Left ventricle myocardium inferior (tissue), 1 donor: Measurements from ENCODE around the gene SOX15. TPM values are rescaled to one million over a fixed set of nuclear protein-coding genes. Genes with fewer than 3 reads are reported as not detected.

Experiments used
- DNase-seq: peaks from one replicate; pipeline ENCODE4 v3.0.0-alpha.2; 2020
- H3K27ac ChIP-seq: fragments of 200-600 bp; replicated peaks from 2 replicates; pipeline ENCODE4 v1.8.0; 2021
- H3K27me3 ChIP-seq: fragments of 200-600 bp; 2 replicates; pipeline ENCODE4 v1.8.0; 2021; ENCODE audit warnings: low read depth
- H3K36me3 ChIP-seq: fragments of 200-600 bp; 2 replicates; pipeline ENCODE4 v1.8.0; 2021
- H3K4me1 ChIP-seq: fragments of 200-600 bp; 2 replicates; pipeline ENCODE4 v1.8.0; 2021
- H3K4me3 ChIP-seq: fragments of 200-600 bp; 2 replicates; pipeline ENCODE4 v1.8.0; 2021; ENCODE audit warnings: mild to moderate bottlenecking, moderate library complexity
- H3K9me3 ChIP-seq: fragments of 200-600 bp; replicated peaks from 2 replicates; pipeline ENCODE4 v1.8.0; 2021
- intact Hi-C: fragments of 100-400 bp; cut with micrococcal nuclease; formaldehyde crosslinking; loops from one replicate; pipeline ENCODE4 v1.11.0; 2022
- total RNA-seq: library from RNA; stranded (reverse); fragmentation: NEBNext Ultra II Directional; extraction: Animal tissue kit (Norgen Biotek cat#: 25700); gene quantifications from one replicate; pipeline ENCODE4 v1.2.1, GENCODE V29; 2021
- TF ChIP-seq, protein P1 (sequence below): fragments of 200-600 bp; IDR thresholded peaks from 2 replicates; pipeline ENCODE4 v1.8.0; 2021; ENCODE audit warnings: antibody characterized with exemption, mild to moderate bottlenecking, borderline replicate concordance
- donor health status: DM: no; HTN: yes; CAD: no; lungs with severe emphysema.

Gene SOX15
- total RNA-seq, 1 donor from 2014 or later: 1.9 TPM

DNA sequence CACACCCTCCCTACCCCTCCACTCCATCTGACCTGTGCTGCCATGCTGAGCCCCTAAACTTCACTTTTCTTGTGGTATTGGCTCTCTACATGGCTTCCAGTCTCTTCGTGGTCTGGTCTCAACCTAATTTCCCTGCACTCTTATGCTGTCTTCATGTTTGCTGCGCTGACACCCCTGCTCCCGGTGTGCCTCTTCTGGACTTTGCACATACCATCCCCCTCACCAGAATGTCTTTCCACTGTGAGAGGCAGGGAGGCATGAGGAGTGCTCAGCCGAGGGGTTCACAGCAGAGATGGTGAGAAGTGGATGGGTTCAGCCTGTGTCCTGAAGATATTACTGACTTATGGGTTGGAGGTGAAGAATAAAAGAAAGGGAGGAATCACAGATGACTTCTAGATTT lies 38.5 kb downstream of the SOX15 start:
- Histone ChIP-seq H3K4me1 (peaks cover 31% of the 10 kb centered on the region), H3K27ac (no peak overlapping the region)
- intact Hi-C loops: no loop called here

DNA sequence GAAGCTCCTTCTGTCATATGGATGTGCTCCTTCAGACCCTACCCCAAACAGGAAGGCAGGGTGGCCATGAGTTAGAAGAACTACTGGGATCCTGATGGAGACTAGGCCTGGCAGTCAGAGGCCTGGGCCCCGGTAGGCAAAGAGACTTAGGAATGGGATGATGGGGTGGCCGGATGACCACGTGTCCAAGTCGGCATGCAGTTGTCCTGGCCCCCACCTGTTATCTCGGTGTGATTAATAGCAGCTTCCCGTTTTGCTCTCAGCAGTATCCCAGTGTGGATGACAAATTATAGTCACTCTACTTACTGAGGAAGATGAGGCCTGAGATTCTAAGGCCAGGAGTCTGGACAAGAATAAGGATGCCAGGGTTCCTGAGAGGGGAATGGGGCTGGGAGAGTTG lies 39.5 kb downstream of the SOX15 start:
- no peaks in the 10 kb centered on the region for H3K9me3 ChIP-seq
- no peak for DNase-seq
- H3K27ac ChIP-seq: peak overlapping the region; percentile 96
- TF ChIP-seq, protein P1, sequence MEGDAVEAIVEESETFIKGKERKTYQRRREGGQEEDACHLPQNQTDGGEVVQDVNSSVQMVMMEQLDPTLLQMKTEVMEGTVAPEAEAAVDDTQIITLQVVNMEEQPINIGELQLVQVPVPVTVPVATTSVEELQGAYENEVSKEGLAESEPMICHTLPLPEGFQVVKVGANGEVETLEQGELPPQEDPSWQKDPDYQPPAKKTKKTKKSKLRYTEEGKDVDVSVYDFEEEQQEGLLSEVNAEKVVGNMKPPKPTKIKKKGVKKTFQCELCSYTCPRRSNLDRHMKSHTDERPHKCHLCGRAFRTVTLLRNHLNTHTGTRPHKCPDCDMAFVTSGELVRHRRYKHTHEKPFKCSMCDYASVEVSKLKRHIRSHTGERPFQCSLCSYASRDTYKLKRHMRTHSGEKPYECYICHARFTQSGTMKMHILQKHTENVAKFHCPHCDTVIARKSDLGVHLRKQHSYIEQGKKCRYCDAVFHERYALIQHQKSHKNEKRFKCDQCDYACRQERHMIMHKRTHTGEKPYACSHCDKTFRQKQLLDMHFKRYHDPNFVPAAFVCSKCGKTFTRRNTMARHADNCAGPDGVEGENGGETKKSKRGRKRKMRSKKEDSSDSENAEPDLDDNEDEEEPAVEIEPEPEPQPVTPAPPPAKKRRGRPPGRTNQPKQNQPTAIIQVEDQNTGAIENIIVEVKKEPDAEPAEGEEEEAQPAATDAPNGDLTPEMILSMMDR: no peak
- peaks cover 33% of the 10 kb centered on the region for H3K4me1 ChIP-seq
- no peaks in the 10 kb centered on the region for H3K27me3 ChIP-seq
- peak overlapping the region; percentile 89 for H3K4me3 ChIP-seq
- intact Hi-C loops: no loop called here
- H3K36me3 ChIP-seq: peaks cover 17% of the 10 kb centered on the region

More for the DNA sequence above, 38.5 kb downstream of the SOX15 start:
- no peak for DNase-seq
- no peak overlapping the region for H3K4me3 ChIP-seq
- no peaks in the 10 kb centered on the region for H3K27me3 ChIP-seq
- peaks cover 17% of the 10 kb centered on the region for H3K36me3 ChIP-seq
- H3K9me3 ChIP-seq: no peaks in the 10 kb centered on the region
- TF ChIP-seq, protein P1: no peak

- peak; percentile 26 for DNase-seq
These were observed 40.4 kb downstream of the SOX15 start for GRCh38 chr17:7549401-7550055.

GRCh38 chr17:7548585-7549400 lies 41.1 kb downstream of the SOX15 start, which contains the start of gene TNFSF12:
TSS of gene TNFSF12 (plus strand) at chr17:7549058. CDS start at chr17:7549154, 96 bp downstream.
- Histone ChIP-seq H3K9me3 (no peaks in the 10 kb centered on the region), H3K27ac (peak within 1 kb of the TSS; percentile 96), H3K4me3 (peak within 1 kb of the TSS; percentile 89), H3K27me3 (no peaks in the 10 kb centered on the region), H3K36me3 (peaks cover 14% of the 10 kb centered on the region), H3K4me1 (peaks cover 44% of the 10 kb centered on the region)
- peak; percentile 79 for DNase-seq
- intact Hi-C loops: no loop called here
- TF ChIP-seq, protein P1: peak; percentile 48

More at GRCh38 chr17:7549401-7550055, 40.4 kb downstream of the SOX15 start:
- Histone ChIP-seq H3K36me3 (peaks cover 17% of the 10 kb centered on the region), H3K4me1 (peaks cover 41% of the 10 kb centered on the region), H3K9me3 (no peaks in the 10 kb centered on the region), H3K27ac (peak overlapping the region; percentile 96), H3K4me3 (peak overlapping the region; percentile 89), H3K27me3 (no peaks in the 10 kb centered on the region)
- TF ChIP-seq, protein P1: no peak
- intact Hi-C loops: no loop called here

DNA sequence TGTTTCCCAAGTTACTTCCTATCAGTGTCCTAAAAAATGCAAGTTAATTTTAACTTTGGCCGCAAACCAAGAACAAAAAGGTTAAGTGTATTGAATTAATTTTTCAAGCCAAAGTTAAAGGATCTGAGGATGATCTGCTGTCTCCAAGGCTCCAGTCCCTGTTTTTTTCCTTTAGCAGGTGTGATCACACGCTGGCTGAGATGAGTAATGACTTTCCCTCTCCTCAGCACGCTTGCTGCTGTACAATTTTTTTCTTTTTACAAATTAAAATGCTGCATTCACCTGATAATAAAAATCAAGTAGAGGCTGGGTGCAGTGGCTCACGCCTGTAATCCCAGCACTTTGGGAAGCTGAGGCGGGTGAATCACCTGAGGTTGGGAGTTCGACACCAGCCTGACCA lies 45.0 kb downstream of the SOX15 start:
- H3K4me1 ChIP-seq: peaks cover 36% of the 10 kb centered on the region
- no peaks in the 10 kb centered on the region for H3K9me3 ChIP-seq
- H3K36me3 ChIP-seq: no peaks in the 10 kb centered on the region
- H3K4me3 ChIP-seq: no peak overlapping the region
- intact Hi-C loops: no loop called here
- peak overlapping the region; percentile 53 for H3K27ac ChIP-seq
- DNase-seq: no peak
- no peaks in the 10 kb centered on the region for H3K27me3 ChIP-seq
- TF ChIP-seq, protein P1: no peak
